ENCODE data around the gene AP3M1.

The AP3M1 gene

DNA sequence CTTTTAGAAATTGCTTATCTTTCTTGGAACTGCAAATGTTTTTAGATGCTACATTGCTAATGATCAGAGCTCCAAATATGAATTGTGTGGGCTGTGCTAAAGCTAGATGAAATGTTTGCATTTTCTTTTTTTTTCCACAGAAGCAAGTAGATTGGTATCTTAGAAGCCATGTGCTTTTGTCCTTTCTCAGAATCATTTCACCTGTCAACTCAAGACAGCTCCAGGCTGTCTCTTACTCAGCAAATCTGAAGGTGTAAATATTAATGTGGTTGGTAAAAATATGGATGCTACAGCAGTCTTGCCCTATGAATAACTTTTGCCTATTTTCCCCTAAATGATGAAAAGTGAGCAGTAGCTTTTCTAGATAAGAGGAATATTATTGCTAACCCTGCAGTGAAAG lies 41.2 kb downstream of the AP3M1 start:
- H3K27me3 ChIP-seq (replicated peaks): no peaks in the 10 kb centered on the region
- TF ChIP-seq, protein P1, sequence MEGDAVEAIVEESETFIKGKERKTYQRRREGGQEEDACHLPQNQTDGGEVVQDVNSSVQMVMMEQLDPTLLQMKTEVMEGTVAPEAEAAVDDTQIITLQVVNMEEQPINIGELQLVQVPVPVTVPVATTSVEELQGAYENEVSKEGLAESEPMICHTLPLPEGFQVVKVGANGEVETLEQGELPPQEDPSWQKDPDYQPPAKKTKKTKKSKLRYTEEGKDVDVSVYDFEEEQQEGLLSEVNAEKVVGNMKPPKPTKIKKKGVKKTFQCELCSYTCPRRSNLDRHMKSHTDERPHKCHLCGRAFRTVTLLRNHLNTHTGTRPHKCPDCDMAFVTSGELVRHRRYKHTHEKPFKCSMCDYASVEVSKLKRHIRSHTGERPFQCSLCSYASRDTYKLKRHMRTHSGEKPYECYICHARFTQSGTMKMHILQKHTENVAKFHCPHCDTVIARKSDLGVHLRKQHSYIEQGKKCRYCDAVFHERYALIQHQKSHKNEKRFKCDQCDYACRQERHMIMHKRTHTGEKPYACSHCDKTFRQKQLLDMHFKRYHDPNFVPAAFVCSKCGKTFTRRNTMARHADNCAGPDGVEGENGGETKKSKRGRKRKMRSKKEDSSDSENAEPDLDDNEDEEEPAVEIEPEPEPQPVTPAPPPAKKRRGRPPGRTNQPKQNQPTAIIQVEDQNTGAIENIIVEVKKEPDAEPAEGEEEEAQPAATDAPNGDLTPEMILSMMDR (IDR thresholded peaks at IDR 0.05; ENCODE audit: low read depth, low read length, missing control alignments): no peak
- H3K27ac ChIP-seq: no peak overlapping the region
- H3K36me3 ChIP-seq (replicated peaks): peaks cover 97% of the 10 kb centered on the region
- in situ Hi-C loops (cut with HindIII; ENCODE audit: low pct_ligation_motif_present, low sequenced_read_pairs): no loop called here
- DNase-seq: no peak
- H3K4me3 ChIP-seq (ENCODE audit: low read depth, low read length): no peak overlapping the region

DNA sequence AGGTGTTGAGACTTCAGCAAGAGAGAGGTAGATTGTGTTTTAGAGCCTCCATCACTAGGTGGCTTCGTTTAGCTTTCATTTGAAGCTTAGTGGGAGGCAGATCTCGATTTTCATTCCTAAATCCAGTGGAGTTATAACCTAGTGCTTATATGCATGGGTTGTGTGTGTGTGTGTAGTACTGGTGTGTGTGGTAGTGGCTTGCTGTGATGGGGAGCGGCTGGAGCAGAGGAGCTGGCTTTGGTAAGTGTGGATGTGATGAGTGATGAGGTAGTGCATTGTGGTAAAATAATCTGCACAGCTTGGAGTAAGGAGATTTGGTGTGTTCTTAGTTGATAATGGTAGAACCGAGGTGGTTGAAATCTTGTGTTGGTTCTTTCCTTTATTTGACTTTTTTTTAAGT lies 43.2 kb downstream of the AP3M1 start:
- Histone ChIP-seq H3K27me3 (replicated peaks) (no peaks in the 10 kb centered on the region), H3K27ac (no peak overlapping the region), H3K4me3 (ENCODE audit: low read depth, low read length) (no peak overlapping the region), H3K36me3 (replicated peaks) (peaks cover 96% of the 10 kb centered on the region)
- TF ChIP-seq, protein P1 (IDR thresholded peaks at IDR 0.05; ENCODE audit: low read depth, low read length, missing control alignments): no peak
- no peak for DNase-seq
- in situ Hi-C loops (cut with HindIII; ENCODE audit: low pct_ligation_motif_present, low sequenced_read_pairs): no loop called here

DNA sequence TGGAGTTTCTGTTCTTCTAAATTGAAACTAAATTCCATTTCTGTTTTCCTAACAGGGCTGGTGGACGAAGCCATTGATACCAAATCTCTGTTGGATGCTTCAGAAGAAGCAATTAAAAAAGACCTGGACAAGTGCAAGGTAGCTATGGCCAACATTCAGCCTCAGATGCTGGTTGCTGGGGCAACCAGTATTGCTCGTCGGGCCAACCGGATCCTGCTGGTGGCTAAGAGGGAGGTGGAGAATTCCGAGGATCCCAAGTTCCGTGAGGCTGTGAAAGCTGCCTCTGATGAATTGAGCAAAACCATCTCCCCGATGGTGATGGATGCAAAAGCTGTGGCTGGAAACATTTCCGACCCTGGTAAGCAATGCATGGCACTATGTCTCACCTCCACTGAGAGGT lies 45.6 kb downstream of the AP3M1 start:
- DNase-seq: no peak
- Histone ChIP-seq H3K36me3 (replicated peaks) (peaks cover 92% of the 10 kb centered on the region), H3K4me3 (ENCODE audit: low read depth, low read length) (no peak overlapping the region), H3K27ac (no peak overlapping the region), H3K27me3 (replicated peaks) (no peaks in the 10 kb centered on the region)
- in situ Hi-C loops (cut with HindIII; ENCODE audit: low pct_ligation_motif_present, low sequenced_read_pairs): no loop called here
- TF ChIP-seq, protein P1 (IDR thresholded peaks at IDR 0.05; ENCODE audit: low read depth, low read length, missing control alignments): no peak

DNA sequence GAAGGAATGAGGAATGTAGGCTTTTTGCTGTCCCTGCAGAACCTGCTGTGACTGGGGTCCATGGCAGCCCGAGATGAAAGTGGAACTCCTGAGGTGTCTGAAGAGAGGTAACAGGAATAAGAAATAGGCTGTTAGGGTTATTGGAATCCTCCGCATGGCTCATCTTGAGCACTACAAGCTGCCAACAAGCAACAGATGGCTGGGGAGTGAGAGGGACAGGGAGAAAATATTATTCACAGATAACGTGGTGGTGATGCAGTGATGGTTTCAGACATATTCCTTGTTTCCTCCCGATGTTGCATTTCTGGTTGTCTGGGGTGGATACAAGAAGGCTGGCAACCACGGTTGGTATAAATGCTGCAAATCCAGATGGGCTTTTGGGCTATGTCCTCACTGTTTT lies 46.1 kb downstream of the AP3M1 start:
- Histone ChIP-seq H3K4me3 (ENCODE audit: low read depth, low read length) (no peak overlapping the region), H3K27ac (no peak overlapping the region), H3K36me3 (replicated peaks) (peaks cover 92% of the 10 kb centered on the region), H3K27me3 (replicated peaks) (no peaks in the 10 kb centered on the region)
- in situ Hi-C loops (cut with HindIII; ENCODE audit: low pct_ligation_motif_present, low sequenced_read_pairs): no loop called here
- DNase-seq: no peak
- TF ChIP-seq, protein P1 (IDR thresholded peaks at IDR 0.05; ENCODE audit: low read depth, low read length, missing control alignments): no peak

DNA sequence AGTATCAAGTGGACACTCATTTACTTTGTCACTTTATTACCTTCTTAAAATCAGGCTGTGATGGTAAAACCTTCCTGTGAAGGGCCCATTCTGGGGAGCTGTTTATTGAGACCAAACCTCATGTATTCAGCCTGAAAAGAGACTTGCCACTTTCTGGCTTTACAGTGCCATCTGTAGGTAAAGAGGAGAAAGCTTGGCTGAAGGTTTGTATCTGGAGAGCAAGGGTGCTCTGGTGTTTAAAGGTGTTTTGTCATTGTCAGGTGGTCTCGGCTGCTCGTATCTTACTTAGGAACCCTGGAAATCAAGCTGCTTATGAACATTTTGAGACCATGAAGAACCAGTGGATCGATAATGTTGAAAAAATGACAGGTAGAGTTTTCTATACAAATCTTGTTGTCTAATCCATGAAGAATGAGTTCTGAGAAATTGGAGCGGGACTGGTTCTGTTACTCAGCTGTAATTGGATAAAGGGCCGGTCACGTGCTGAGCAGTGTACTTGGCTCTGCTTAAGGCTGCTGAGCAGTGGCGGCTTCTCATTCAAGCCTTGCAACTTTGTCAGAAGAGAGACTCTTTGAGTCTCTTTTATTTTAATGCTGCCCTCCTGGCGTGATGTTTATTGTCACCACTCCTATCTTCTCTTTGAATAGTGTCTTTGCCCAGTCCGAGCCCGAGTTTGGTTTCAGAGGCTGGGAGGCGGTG lies 46.9 kb downstream of the AP3M1 start:
- no peak overlapping the region for H3K4me3 ChIP-seq (ENCODE audit: low read depth, low read length)
- peaks cover 92% of the 10 kb centered on the region for H3K36me3 ChIP-seq (replicated peaks)
- peak; percentile 17 for DNase-seq
- in situ Hi-C loops (cut with HindIII; ENCODE audit: low pct_ligation_motif_present, low sequenced_read_pairs): no loop called here
- no peak overlapping the region for H3K27ac ChIP-seq
- H3K27me3 ChIP-seq (replicated peaks): no peaks in the 10 kb centered on the region
- TF ChIP-seq, protein P1 (IDR thresholded peaks at IDR 0.05; ENCODE audit: low read depth, low read length, missing control alignments): peak; percentile 69

DNA sequence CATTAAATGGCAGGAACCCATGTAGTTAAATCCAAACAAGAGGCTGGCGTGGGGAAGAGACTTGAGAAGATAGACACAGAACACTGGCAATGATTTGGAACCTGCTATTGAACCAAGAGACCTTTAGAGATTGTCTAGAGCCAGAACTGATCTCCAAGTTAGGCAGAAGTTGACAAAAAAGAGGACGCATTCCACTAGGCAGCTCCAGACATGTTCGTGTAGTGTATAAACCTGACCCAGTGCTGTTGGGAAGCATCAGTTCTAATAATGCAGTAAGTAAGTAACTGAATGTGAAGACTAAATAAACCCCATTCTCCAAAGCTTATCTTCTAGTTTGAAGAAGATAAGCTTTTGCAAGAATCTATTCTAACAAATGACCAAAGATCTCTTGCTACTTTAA lies 50.8 kb downstream of the AP3M1 start:
- Histone ChIP-seq H3K36me3 (replicated peaks) (peaks cover 92% of the 10 kb centered on the region), H3K4me3 (ENCODE audit: low read depth, low read length) (no peak overlapping the region), H3K27me3 (replicated peaks) (no peaks in the 10 kb centered on the region), H3K27ac (no peak overlapping the region)
- TF ChIP-seq, protein P1 (IDR thresholded peaks at IDR 0.05; ENCODE audit: low read depth, low read length, missing control alignments): no peak
- no peak for DNase-seq
- in situ Hi-C loops (cut with HindIII; ENCODE audit: low pct_ligation_motif_present, low sequenced_read_pairs): no loop called here

All from brain microvascular endothelial cell (primary cell).